OCI-LY1 (cell line): ENCODE data around the gene SURF2.
"Not testable (repeated sequence)": the region's sequence is repeated elsewhere in the genome, so short reads cannot be mapped to it uniquely, and the experiment has no call there.

Experiments
- H2AFZ ChIP-seq: fragments of 200-600 bp; sonication (generic), shearing (Covaris generic); 2 replicates; pipeline ENCODE4 v1.6.0; 2014; ENCODE audit warnings: antibody characterized with exemption, mild to moderate bottlenecking, low read length
- H3F3A ChIP-seq: fragments of 200-600 bp; sonication (generic), shearing (Covaris generic); 2 replicates; pipeline ENCODE4 v1.6.0; 2014; ENCODE audit warnings: mild to moderate bottlenecking, antibody characterized with exemption, low read length, moderate library complexity; ENCODE audit not compliant: insufficient read depth
- H3K27ac ChIP-seq: fragments of 200-600 bp; sonication (generic); 2 replicates; pipeline ENCODE4 v1.5.1; 2014; ENCODE audit warnings: low read length, mixed run types, mild to moderate bottlenecking, low read depth; ENCODE audit not compliant: poor library complexity, severe bottlenecking
- H3K27me3 ChIP-seq: fragments of 200-600 bp; sonication (generic); 2 replicates; pipeline ENCODE4 v1.6.0; 2014; ENCODE audit warnings: antibody characterized with exemption, mild to moderate bottlenecking, low read length, moderate library complexity; ENCODE audit not compliant: insufficient read depth
- H3K36me3 ChIP-seq: fragments of 200-600 bp; sonication (generic); 2 replicates; pipeline ENCODE4 v1.6.1; 2014; ENCODE audit warnings: mild to moderate bottlenecking, antibody characterized with exemption, low read length, moderate library complexity, mixed read lengths; ENCODE audit not compliant: insufficient read depth
- H3K4me1 ChIP-seq: fragments of 200-600 bp; sonication (generic); 2 replicates; pipeline ENCODE4 v1.5.1; 2014; ENCODE audit warnings: mild to moderate bottlenecking, low read length, moderate library complexity; ENCODE audit not compliant: insufficient read depth, severe bottlenecking
- H3K4me2 ChIP-seq: fragments of 200-600 bp; sonication (generic), shearing (Covaris generic); 2 replicates; pipeline ENCODE4 v1.6.1; 2014; ENCODE audit warnings: low read length
- H3K4me3 ChIP-seq: fragments of 200-600 bp; sonication (generic); 2 replicates; pipeline ENCODE4 v1.5.1; 2014; ENCODE audit warnings: low read length, low read depth, mild to moderate bottlenecking, mixed read lengths; ENCODE audit not compliant: poor library complexity, severe bottlenecking
- H3K79me2 ChIP-seq: fragments of 200-600 bp; shearing (Covaris generic); 2 replicates; pipeline ENCODE4 v1.6.1; 2016; ENCODE audit warnings: mixed run types, low read length, mixed read lengths; ENCODE audit not compliant: insufficient read depth
- H3K9ac ChIP-seq: fragments of 200-600 bp; sonication (generic), shearing (Covaris generic); 2 replicates; pipeline ENCODE4 v1.6.1; 2014; ENCODE audit warnings: mild to moderate bottlenecking, low read length, mixed read lengths
- H3K9me2 ChIP-seq: fragments of 200-600 bp; sonication (generic), shearing (Covaris generic); 2 replicates; pipeline ENCODE4 v1.6.1; 2014; ENCODE audit warnings: low read depth, mild to moderate bottlenecking, low read length, mixed read lengths
- H3K9me3 ChIP-seq: fragments of 200-600 bp; shearing (Covaris generic); 2 replicates; pipeline ENCODE4 v1.6.1; 2014; ENCODE audit warnings: low read length, mixed read lengths
- H4K20me1 ChIP-seq: fragments of 200-600 bp; sonication (generic), shearing (Covaris generic); 2 replicates; pipeline ENCODE4 v1.6.0; 2016; ENCODE audit warnings: mild to moderate bottlenecking, low read length; ENCODE audit not compliant: insufficient read depth
- CTCF ChIP-seq: fragments of 200-600 bp; sonication (generic), shearing (Covaris generic); IDR thresholded peaks from 2 replicates; pipeline ENCODE4 v1.5.1; 2017; ENCODE audit warnings: mild to moderate bottlenecking, antibody characterized with exemption, low read length, moderate library complexity, mixed read lengths
- EZH2 ChIP-seq: fragments of 200-600 bp; sonication (generic), shearing (Covaris generic); IDR thresholded peaks from 2 replicates; pipeline ENCODE4 v1.8.0; 2017; ENCODE audit warnings: borderline replicate concordance, mixed run types, mild to moderate bottlenecking, antibody characterized with exemption, low read length, moderate library complexity, mixed read lengths

Gene SURF2

DNA sequence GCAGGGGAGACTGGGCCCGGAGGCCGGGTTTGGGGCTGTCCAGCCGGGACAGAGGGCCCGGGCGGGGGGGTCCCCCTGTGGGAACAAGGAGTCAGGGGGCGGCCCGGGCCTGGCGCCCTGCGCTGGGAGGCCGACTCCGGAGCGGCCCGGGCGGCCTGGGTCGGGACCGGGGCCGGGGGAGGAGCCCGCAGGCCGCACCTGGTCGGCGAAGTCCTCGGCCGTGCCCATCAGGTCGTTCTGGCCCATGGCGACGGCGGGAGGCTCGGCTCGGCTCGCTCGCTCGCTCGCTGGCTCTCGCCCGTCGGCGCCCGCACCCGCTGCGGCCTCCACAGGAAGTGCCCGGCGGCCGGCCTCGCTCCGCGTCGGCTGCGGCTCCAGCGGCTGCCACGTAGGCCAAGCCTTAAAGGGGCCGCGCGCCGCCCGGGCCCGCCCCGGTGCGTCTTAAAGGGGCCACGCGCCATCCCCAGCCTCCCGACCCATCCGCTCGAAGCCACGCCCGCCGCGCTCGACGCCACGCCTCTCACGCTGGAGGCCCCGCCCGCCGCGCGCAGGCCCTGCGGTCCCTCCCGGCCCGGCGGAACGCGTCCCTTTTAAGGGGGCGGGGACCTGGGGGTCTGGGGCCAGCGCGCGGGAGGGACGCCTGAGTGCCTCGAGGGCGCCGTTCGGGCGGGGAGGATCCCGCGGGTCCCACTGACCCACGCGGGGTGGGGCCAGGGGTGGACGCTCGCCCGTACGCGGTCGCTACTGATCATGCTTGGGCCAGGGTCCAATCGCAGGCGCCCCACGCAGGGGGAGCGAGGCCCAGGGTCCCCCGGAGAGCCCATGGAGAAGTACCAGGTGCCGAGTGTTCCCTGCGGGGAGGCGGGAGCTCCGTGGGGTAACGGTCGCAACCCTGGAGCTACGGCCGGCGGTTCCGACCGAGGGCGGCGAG lies 19.6 kb downstream of the SURF2 start, which contains the start of the genes STKLD1 and SURF4:
Gene STKLD1, plus strand, starts transcription at position 643 of the 931 bp plus-strand sequence. Its CDS starts 108 bp downstream, at position 751.
Gene SURF4, minus strand, starts transcription at position 337 of the 931 bp plus-strand sequence. Its CDS starts 91 bp downstream, at position 246.
- H3K4me1 ChIP-seq, result peaks cover 35% of the 10 kb centered on the region
- peak within 1 kb of the TSS; percentile 73 for H3K4me3 ChIP-seq
- H2AFZ ChIP-seq, result no peak within 1 kb of the TSS
- TF ChIP-seq CTCF (no peak), EZH2 (no peak)
- peak within 1 kb of the TSS; percentile 93 for H3K4me2 ChIP-seq
- no peaks in the 10 kb centered on the region for H3F3A ChIP-seq
- H4K20me1 ChIP-seq, result no peaks in the 10 kb centered on the region
- H3K36me3 ChIP-seq, result peaks cover 5% of the 10 kb centered on the region; the same call in 1 of the 2 replicates
- H3K9me3 ChIP-seq, result no peaks in the 10 kb centered on the region
- no peaks in the 10 kb centered on the region for H3K9me2 ChIP-seq
- peaks cover 24% of the 10 kb centered on the region for H3K79me2 ChIP-seq
- no peaks in the 10 kb centered on the region; the same call in 1 of the 2 replicates for H3K27me3 ChIP-seq
- peak within 1 kb of the TSS; percentile 75 for H3K9ac ChIP-seq
- peak within 1 kb of the TSS; percentile 26 for H3K27ac ChIP-seq

DNA sequence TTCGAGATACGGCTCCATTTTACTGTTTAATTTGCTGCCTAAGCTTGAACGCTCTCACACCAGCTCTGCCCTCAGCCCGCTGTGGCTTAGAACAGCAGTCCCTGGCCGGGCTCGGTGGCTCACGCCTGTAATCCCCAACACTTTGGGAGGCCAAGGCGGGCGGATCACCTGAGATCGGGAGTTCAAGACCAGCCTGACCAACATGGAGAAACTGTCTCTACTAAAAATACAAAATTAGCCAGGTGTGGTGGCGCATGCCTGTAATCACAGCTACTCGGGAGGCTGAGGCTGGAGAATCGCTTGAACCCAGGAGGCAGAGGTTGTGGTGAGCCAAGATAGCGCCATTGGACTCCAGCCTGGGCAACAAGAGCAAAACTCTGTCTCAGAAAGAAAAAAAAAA lies 20.9 kb downstream of the SURF2 start:
- H3K9ac ChIP-seq, H3F3A ChIP-seq, H2AFZ ChIP-seq, H4K20me1 ChIP-seq, H3K27me3 ChIP-seq, H3K4me3 ChIP-seq, H3K27ac ChIP-seq, H3K9me2 ChIP-seq, H3K9me3 ChIP-seq, H3K4me2 ChIP-seq, H3K36me3 ChIP-seq: not testable (repeated sequence)
- Histone ChIP-seq H3K79me2 (peaks cover 15% of the 10 kb centered on the region), H3K4me1 (peaks cover 22% of the 10 kb centered on the region)

- Histone ChIP-seq H3K4me3 (no peak overlapping the region), H3F3A (no peaks in the 10 kb centered on the region), H4K20me1 (no peaks in the 10 kb centered on the region), H3K27ac (no peak overlapping the region), H3K4me1 (peaks cover 17% of the 10 kb centered on the region), H3K79me2 (peaks cover 15% of the 10 kb centered on the region), H3K9ac (no peak overlapping the region), H2AFZ (no peak overlapping the region), H3K4me2 (no peak overlapping the region), H3K36me3 (peaks cover 5% of the 10 kb centered on the region; the same call in 1 of the 2 replicates), H3K9me2 (no peaks in the 10 kb centered on the region), H3K27me3 (no peaks in the 10 kb centered on the region; the same call in 1 of the 2 replicates), H3K9me3 (no peaks in the 10 kb centered on the region)
- TF ChIP-seq EZH2 (no peak), CTCF (no peak)
These were observed 21.4 kb downstream of the SURF2 start for GRCh38 chr9:133377721-133378216.
